GM18907 (cell line): Measurements from ENCODE around the gene DENND4A.
"Not testable (repeated sequence)": the region's sequence is repeated elsewhere in the genome, so short reads cannot be mapped to it uniquely, and the experiment has no call there.

ENCODE experiments used
- ATAC-seq: cut with Tn5 transposase; IDR thresholded peaks from one replicate; pipeline ENCODE4 v1.9.1; 2021; ENCODE audit warnings: mild to moderate bottlenecking, moderate library complexity; ENCODE audit not compliant: unreplicated experiment

DENND4A gene

DNA sequence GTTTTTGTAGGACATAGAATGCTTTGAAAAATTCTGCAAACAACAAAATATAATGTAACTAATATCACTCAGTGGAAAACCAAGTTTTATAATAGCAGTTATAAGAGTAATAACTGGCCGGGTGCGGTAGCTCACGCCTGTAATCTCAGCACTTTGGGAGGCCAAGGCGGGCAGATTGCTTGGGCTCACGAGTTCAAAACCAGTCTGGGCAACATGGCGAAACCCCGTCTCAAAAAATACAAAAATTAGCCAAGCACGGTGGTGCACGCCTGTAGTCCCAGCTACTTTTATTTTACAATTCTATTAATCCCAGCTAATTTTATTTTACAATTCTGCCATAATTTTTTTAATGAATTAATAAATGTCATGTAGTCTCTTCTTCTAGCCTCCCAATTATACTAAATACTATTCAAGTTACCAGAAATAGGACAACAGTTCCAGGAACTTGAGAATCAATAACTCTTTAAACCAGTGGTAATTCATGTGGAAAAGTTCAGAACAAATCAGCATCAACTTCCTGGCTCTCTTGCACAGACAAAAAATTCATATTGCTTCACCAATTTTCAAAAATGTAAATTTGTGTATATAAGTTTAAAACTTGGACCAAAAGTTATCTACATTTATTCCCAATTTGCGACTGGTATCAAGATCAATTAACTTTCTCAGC is 2.2 kb downstream of the DENND4A start:
- ATAC-seq = no peak

DNA sequence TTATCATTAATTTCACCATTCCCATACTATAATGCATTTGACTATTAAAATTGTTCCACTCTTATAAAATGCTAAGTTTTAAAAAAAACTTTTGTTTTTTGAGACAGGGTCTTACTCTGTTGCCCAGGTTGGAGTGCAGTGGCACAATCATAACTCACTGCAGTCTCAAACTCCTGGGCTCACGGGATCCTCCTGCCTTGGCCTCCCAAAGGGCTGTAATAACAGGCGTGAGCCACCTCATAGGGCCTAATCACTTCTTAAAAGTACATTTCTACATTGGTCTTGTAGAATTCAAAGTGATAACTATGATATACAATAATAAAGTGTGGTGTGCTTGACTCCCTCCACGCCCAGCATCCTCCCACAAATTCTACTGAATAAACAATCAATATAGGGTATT is 3.0 kb downstream of the DENND4A start:
- no peak for ATAC-seq

DNA sequence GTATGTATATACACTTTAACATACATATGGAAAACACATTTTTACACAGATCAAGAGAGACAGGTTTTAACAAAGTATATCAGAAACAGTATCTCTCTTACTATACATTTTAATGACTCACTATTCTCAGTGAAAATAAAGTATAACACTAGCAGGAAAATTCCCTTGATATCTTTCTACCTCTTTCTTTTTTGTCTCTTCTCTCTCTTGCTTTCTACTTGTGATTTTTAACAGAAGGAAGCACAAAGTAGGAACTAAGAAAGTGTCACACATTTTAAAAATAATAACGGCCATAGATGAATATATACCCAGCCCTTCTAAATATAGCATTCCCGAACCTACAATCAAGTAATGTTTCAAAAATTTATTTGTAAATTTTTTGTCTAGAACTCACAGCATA is 4.8 kb downstream of the DENND4A start:
- ATAC-seq = no peak

DNA sequence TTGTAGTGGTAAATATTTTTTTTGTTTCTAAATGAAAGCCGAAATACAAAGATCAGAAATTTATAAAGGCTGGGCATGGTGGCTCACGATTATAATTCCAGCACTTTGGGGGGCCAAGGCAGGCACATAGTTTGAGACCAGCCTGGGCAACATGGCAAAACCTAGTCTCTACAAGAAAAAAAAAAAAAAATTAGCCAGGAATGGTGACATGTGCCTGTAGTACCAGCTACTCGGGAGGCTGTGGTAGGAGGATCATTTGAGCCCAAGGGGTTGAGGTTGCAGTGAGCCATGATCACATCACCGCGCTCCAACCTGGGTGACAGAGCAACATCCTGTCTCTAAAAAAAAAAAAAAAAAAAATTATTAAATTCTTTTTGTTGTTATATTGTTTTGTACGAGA is 6.9 kb downstream of the DENND4A start:
- ATAC-seq = no peak

DNA sequence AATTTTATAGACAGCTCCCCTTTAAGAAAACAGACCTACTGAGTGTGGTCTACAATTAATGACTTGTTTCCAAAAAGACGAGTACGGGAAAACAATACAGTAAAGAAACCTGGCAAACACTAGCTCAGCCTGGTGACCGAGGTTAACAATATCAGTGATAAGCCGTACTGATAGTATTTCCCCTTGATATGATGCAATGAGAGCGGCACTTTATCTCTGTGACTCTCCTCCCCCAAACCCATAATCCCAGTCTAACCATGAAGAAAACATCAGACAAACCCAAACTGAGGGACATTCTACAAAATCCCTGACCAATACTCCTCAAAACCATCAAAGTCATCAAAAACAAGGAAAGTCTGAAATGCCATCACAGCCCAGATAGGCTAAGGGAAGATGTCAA is 8.2 kb downstream of the DENND4A start:
- no peak for ATAC-seq

DNA sequence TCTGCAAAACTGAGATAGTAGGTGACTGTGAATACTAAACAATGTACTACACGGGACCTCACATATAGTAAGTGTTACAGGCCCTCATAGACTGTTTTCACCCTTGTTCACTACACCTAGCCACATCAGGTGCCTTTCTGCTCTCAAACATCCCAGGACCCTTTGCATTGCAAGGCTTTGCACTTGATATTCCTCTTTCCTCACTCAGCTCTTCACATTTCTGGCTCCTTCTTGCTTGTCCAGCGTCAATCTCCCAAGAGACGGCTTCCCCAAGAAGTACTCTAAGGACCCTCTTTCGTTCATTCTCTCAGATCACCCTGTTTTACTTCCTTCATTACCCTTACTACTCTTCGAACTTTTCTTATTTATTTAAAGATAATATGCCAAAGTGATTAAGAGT is 10.0 kb downstream of the DENND4A start:
- no peak for ATAC-seq

DNA sequence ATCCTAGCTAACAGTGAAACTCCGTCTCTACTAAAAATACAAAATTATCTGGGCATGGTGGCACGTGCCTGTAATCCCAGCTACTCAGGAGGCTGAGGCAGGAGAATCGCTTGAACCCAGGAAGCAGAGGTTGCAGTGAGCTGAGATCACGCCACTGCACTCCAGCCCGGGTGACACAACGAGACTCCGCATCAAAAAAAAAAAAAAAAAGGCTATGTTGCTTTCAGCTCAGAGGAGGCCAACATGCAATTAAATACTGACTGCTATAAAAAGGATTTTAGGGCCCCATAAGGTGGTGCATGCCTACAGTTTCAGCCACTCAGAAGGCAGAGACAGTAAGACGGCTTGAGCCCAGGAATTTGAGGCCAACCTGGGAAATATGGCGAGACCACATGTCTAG is 13.4 kb downstream of the DENND4A start:
- ATAC-seq = not testable (repeated sequence)

DNA sequence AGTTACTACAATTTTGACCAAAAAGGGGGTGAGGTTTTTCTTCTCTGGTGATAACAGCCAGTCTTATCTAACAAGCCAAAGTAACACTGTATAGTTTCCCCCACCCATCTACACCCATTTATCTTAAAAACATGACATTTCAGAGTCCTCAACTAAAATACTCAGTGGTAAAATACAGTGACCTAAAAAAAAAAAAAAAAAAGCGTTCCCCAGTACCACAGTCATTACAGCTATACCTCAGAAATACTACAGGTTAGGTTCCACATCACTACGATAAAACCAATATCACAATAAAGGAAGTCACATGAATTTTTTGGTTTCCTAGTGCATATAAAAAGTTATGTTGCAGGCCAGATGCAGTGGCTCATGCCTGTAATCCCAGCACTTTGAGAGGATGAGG is 13.8 kb downstream of the DENND4A start:
- ATAC-seq = no peak

DNA sequence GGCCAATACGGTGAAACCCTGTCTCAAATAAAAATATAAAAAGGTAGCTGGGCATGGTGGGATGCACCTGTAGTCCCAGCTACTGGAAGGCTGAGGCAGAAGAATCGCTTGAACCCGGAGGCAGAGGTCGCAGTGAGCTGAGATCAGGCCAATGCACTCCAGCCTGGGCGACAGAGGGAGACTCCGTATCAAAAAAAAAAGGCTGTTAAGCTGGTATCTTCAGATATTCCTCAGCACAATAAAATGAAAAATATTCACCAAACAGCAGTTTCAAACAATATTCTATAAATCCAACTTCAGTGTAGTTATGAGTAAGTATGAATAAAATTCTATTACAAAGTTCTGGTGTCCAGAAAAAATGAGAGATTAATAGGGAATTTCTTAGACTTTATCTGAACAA is 14.2 kb downstream of the DENND4A start:
- ATAC-seq = no peak

DNA sequence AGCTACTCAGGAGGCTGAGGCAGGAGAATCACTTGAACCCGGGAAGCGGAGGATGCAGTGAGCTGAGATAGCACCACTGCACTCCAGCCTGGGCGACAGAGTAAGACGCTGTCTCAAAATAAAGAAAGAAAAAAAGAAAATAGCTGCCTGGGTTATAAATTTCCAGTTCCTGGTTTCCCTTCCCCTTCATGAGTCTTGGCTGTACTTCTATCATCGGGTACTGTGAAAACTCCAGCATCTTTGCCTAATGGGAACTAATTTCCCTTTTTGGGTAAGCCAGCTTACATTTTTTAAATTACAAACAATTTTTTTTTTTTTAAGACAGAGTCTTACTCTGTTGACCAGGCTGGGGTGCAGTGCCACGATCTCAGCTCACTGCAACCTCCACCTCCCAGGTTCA is 15.0 kb downstream of the DENND4A start:
- ATAC-seq = no peak

DNA sequence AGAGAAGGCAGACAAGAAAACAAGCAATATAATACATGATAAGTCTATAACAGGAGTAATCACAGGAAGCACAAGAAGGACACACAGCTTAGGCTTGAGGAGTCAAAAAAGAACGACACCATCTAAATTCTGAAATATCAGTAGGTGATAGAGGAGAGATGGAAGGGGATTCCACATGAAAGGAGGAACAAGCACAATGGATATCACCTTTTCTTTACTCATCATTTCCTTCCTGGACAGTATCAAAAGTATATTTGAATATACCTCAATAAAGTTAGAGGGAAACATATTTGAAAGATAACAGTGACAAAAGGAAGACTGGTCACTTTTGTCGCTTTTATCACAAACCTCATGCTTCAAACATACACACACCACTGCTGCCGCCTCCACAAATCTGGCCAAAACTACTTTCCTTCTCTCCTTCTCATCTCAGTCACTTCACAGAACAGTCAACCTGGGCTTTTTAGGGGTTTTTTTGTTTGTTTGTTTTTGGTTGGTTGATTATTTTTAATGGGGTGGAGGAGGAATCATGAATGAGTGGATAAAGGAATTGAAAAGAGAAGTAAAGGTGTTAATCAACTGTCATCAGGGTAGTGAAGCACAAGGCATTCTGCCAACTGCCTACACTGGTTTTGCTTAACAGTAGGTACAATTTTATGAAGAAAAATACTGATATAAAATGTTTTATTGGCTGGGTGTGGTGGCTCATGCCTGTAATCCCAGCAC is 18.5 kb downstream of the DENND4A start:
- ATAC-seq = peak; percentile 64

DNA sequence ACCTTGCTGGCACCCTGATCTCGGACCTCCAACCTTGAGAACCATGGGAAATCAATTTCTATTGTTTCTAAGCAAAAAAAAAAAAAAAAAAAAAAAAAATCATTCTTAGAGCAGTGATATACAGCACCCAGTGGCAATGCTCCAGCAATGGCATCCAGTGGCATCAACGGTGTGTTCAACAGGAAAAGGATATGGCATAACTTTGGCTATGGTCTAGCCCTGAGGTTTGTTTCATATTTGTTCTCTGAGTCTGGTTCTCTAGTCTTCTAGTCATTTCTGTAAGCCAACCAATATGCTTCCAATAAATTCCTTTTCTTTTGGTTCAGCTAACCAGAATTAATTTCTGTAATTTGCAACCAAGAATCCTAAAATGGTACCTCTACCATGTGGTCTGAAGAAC is 19.2 kb downstream of the DENND4A start:
- no peak for ATAC-seq

DNA sequence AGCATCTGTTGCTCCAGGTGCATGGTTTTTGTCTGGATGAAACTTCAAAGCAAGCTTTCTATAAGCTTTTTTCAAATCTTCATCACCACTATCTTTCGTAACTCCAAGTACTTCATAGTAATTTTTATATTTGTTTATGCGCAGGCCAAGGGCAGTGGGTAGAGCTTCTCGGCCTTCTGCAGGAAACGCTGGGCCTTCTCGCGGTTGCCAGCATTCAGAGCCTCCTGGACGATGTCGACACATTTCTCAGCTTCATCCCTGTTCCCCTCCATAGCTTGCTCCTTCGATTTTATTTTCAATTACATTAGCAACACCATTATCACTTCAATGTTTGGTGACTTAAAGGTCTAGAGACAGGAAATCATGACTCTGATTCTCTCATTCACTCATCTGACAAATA is 20.2 kb downstream of the DENND4A start:
- no peak for ATAC-seq

DNA sequence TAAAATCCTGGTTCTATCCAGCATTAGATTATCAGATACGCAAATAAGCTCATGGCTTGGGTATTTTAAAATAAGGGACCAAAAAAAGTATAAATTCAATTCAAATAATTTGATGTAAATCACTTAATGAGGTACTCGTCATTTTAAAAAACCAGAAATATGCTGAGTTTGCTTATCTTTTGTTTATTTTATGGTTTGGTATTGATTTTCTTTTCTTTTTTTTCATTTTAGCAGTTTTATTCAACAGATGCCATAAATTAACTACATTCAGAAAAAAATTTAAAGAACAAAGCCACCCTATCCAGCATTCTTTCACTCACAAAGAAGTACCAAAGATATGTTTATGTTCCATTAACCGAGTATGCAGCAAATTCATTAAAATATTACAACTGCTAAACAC is 22.6 kb downstream of the DENND4A start:
- ATAC-seq = no peak

DNA sequence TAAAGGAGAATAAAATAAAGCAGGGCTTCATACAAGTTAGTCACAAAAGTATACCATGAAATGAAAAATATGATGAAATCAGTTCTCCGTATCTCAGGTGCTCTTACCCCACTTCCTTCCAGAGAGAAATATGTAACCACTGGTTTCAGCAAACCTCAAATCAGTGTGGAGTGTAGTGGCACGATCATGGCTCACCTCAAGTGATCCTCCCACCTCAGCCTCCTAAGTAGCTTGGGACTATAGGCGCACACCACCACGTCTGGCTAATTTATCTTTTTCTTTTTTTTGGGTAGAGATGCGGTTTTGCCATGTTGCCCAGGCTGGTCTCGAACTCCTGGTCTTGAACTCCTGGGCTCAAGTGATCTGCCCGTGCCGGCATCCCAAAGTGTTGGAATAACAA is 24.2 kb downstream of the DENND4A start:
- ATAC-seq = no peak

DNA sequence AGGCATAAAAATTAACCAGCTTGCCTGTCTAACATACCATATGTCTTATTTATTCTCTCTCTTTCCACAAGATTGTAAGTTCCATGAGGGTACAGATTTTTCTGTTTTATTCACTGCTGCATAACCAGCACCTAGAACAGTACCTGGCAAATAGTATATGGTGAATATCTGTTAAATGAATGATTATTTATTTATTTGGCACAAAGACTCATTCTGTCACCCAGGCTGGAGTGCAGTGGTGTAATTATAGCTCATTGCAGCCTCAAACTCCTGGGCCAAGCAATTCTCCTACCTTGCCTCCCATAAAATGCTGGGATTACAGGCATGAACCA is 24.9 kb downstream of the DENND4A start:
- no peak for ATAC-seq

DNA sequence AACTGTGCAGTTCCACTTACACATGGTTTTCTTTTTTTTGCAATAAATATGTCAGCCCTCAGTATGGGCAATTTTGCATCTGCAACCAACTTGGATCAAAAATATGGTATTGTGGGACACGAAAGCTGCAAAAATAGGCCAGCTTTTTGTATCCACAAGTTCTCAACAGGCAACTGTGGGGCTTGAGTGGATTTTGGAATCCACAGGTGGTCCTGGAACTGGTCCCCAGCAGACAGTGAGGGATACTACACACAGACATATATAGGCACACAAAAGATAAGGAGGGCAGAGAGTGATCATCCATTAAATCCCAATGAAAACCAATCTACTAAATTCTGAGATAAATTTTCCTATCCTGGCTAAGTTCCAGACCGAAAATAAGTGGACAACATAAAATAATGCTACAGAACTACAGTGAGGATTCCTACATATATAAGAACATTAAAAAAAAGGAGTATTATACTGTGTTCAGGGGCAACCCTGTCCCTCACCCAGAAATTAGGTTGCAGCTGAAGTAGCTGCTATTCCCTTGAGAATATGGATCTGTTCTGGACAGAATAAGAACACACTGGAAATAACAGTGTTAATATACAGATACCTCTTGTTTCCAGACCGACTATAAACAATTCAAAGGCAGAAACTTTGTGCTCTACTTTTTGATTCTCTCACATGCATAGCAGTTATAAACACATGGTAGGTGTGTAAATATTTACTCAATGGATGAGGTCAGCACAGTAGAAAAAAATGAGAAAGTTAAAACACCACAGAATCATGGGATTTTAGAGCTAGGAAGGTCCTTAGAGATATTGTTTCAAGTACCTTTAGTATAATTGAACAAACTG is 25.4 kb downstream of the DENND4A start:
- ATAC-seq = no peak

DNA sequence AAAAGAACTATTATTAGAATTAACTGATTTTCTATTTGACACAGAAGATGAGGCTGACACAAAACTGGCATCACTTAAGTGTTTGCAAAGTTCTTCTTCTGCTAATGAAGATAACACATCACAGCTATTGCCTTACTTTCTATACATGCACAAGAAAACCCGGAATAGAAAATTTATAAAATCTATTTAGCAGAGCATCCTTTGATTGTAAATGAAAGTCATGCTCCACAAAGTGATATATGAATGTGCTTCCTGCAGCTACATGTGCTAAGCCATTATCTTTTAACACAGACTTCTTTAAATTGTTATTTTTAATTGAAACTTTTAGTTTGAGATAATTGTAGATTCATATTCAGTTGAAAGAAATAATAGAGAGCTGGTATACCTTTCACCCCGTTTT is 27.0 kb downstream of the DENND4A start:
- no peak for ATAC-seq

DNA sequence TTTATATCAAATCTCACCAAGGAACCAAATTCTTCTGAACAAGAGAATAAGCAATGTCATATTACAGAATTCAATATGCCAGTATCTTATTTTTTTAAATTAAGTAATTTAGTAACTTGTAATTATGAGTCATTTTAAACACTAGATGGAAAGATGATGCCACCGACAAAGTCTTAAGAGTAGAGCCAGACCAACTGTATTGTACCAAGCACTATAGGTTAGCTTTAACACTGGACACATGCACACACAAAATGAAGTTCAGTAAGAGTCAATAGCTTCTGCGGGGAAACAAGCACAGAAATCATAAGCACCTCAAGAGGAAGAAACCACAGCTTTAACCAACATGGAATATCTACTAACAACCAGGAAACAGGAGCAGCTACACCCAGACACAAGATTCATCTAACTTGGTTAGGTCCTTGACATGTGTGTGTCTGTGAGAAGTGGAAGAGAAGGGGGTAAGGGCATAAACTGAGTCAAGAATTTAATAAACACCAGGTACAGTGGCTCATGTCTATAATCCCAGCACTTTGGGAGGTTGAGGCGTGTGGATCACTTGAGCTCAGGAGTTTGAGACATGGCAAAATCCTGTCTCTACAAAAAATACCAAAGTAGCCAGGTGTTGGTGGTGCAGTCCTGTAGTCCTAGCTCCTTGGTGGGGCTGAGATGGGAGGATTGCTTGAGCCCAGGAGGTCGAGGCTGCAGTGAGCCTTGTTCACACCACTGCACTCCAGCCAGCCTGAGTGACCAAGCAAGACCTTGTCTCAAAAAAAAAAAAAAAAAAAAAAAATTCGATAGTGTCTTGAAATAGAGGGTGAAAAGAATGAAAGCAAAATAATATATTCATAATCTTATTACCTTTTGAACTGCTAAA is 28.9 kb downstream of the DENND4A start:
- no peak for ATAC-seq

DNA sequence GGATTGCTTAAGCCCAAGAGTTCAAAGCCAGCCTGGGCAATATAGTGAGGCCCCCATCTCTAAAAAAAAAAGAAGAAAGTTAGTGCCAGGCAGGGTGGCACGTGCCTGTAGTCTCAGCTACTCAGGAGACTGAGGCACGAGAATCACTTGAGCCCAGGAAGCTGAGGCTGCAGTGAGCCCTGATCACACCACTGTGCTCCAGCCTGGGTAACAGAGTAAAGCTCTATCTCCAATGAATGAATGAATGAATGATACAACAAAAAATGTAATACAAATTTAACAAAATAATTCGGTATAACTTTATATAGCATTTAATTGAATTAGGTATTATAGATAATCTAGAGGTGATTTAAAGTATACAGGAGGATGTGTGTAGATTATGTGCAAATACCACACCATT is 29.7 kb downstream of the DENND4A start:
- ATAC-seq = no peak
